HG03066 (cell line): ENCODE results near the gene CRY1.
"Not testable (repeated sequence)": the region's sequence is repeated elsewhere in the genome, so short reads cannot be mapped to it uniquely, and the experiment has no call there.

ENCODE experiments used
- ATAC-seq: cut with Tn5 transposase; IDR thresholded peaks from one replicate; pipeline ENCODE4 v1.9.1; 2021; ENCODE audit warnings: low read depth; ENCODE audit not compliant: unreplicated experiment

Gene CRY1

GRCh38 chr12:107108995-107109508 is 15.7 kb upstream of the CRY1 start:
- no peak for ATAC-seq

DNA sequence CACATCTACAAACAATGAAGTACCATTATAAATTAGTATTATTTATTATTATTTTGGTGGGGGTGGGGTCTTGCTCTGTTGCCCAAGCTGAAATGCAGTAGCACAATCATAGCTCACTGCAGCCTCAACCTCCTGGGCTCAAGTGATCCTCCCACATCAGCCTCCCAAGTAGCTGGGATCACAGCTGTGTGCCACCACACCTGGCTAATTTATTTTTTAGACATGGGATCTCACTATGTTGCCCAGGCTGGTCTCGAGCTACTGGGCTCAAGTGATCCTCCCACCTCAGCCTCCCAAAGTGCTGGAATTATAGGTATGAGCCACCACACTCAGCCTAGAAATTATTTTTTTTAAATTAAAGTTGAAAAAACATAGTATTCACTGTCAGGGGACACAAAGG is 15.0 kb upstream of the CRY1 start:
- not testable (repeated sequence) for ATAC-seq

GRCh38 chr12:107107381-107107780 is 14.0 kb upstream of the CRY1 start:
- ATAC-seq, result no peak

DNA sequence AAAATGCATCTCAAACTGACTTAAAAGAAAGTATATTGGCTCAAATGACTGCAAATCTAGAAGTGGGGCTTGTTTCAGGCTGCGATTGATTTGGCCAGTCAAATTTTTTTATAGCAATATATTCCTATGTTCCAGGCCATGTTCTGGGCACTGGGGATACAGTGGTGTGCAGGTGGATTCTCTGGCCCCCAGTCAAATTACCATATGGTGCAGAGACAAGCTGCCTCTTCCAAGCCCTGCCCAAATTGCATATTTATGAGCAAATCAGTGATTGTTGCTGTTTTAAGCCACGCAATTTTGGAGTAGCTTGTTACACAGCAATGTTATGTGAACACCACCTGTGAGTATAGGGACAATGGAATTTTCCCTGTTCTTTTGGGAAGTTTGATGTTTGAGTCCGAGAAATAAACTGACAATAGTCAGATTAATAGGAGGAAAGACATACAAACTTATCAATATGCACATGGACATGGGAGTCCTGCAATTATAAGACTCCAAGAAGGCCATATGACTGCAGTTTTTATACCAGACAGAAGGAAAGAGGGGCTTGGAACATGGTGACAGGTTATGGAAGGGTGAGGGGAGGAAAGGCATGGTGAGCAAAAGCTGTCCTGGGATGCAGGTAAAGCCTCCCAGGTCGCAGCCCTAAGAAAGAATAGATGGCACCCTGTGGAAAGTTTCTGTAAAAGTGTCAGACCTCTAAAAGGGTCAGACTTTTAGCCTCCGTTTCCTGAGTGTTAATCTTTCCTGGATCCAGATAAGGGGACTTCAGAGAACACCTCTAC is 13.1 kb upstream of the CRY1 start:
- no peak for ATAC-seq

- ATAC-seq, result no peak
Measured at GRCh38 chr12:107105410-107105703, 12.0 kb upstream of the CRY1 start.

- no peak for ATAC-seq
Measured at GRCh38 chr12:107103516-107103915, 10.2 kb upstream of the CRY1 start.

GRCh38 chr12:107103097-107103496 is 9.7 kb upstream of the CRY1 start:
- no peak for ATAC-seq

GRCh38 chr12:107102294-107102693 is 8.9 kb upstream of the CRY1 start:
- ATAC-seq, result no peak

- no peak for ATAC-seq
Measured at GRCh38 chr12:107101651-107102050, 8.3 kb upstream of the CRY1 start.

DNA sequence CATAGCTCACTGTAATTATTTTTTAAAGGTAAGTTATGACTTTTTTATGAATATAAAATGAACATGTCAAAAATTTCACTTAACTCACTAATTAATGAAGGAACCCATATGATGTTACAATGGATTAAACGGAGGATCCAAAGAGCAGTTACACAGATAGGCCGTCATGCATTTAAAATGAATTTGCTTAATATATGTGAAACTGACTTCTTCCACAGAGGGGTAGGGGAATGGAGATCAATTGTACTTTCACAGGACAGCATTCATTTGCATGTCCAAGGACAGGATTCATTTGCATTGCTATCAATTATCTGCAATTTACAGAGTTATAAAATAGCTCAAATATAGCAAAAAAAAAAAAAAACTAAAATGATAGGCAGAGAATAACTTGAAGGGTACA is 6.6 kb upstream of the CRY1 start:
- ATAC-seq, result no peak

GRCh38 chr12:107096571-107096970 is 3.2 kb upstream of the CRY1 start:
- no peak for ATAC-seq

GRCh38 chr12:107094183-107094448 is 767 bp upstream of the CRY1 start:
- no peak for ATAC-seq

- peak; percentile 23 for ATAC-seq
Measured at GRCh38 chr12:107092669-107093416, 506 bp downstream of the CRY1 start.

- ATAC-seq, result no peak
Measured at GRCh38 chr12:107091989-107092641, 1.2 kb downstream of the CRY1 start.

DNA sequence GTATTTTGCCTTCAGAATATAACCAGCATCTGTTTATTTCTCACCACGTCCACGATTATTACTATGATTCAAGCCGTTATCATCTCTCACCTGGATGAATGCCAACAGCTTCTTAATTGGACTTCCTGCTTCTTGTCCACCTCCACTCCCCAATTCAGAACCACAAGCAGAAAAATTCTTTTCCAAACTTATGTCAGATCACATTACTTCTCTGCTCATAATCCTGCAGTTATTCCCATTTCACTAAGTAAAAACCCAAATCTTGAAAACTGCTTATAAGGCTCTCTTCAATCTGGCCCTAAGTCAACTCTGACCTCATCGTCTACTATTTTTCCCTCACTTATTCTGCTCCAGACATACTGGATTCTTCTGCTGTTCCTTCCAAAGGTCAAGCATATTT is 2.0 kb downstream of the CRY1 start:
- no peak for ATAC-seq

GRCh38 chr12:107090711-107091110 is 2.6 kb downstream of the CRY1 start:
- no peak for ATAC-seq

DNA sequence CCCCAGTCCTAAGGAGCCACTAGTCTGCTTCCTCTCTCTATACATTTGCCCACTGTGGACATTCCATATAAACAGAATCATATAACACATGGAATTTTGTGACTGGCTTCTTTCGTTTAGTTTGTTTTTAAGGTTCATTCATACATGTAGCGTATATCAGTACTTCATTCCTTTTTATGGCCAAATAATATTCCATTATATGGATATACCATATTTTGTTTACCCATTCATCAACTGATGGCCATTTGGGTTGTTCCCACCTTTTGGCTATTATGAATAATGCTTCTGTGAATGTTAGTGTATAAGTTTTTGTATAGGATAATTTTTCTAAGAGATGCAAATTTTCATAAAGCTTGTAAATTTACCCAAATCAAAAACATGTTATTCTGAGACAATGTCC is 4.4 kb downstream of the CRY1 start:
- ATAC-seq, result no peak

- no peak for ATAC-seq
Measured at GRCh38 chr12:107086314-107086713, 7.0 kb downstream of the CRY1 start.

DNA sequence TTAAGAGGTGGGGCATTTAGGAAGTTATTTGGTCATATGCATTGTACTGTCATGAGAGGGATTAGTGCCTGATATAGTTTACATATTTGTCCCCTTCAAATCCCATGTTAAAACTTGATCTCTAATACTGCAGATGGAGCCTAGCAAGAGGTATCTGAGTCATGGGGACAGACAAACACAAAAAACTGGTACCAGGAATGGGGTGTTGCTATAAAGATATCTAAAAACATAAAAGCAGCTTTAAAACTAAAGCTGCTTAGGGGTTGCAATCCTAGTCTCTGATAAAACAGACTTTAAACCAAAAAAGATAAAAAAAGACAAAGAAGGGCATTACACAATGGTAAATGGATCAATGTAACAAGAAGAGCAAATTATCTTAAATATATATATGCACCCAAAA is 11.6 kb downstream of the CRY1 start:
- ATAC-seq, result no peak

GRCh38 chr12:107080299-107080698 is 13.1 kb downstream of the CRY1 start:
- no peak for ATAC-seq

DNA sequence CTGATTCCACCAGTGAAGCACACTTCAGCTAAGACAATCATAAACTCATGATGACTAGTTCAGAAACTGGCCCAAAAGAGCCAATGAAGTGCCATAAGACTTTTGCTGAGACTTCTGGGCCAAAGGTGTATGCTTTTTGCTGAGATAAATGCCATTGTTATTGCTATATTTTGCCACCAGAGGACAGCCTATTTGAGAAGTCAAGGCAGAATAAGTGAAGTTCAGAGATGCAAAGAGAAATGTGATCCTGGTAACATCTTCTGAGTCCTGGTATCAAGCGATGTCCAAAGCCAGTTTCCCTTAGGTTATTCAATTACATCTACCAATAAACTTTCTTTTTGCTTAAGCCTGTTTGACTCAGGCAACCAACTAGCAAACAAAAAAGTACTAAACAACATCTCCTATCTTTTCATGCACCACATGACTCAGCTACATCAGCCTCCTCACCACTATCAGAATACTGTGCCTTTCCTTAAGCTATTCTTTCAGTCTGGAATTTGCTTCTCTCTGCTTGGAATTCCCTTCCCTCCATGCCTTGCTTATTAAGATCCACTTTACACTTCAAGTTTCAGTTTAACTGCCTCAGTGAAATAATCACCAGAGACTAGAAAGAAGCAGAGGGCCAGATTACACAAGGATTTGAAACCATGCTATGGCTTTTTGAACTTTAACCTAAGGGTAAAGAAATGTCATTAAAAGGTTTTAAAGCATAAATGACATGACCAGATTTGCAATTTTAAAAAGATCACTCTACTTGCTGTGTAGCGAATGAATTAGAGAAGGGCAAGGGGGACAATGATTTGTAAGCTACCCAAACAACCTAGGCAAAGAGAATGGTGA is 14.0 kb downstream of the CRY1 start:
- no peak for ATAC-seq
